HG03066 (cell line): ENCODE results near the gene FAM222A.
"Not testable (repeated sequence)": the region's sequence is repeated elsewhere in the genome, so short reads cannot be mapped to it uniquely, and the experiment has no call there.

Source experiments
- ATAC-seq: cut with Tn5 transposase; IDR thresholded peaks from one replicate; pipeline ENCODE4 v1.9.1; 2021; ENCODE audit warnings: low read depth; ENCODE audit not compliant: unreplicated experiment

FAM222A gene

DNA sequence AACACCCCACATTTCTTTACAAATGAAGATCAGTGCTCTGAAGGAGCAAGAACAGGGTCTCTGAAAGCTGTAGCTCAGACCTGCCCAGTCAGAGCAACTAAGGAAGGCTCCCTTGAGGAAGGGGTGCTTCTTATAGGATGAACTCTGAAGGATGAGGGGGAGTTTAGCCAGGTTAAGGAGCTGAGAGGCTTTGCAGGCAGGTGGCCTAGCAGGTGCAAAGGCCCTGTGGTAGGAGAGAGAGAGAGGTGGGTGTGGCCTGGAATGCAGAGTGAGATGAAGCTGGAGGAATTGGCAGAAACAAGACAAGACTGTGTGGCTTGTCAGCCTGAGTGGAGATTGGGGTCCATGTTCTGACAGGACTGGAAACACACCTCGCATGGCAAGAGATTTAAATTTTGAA lies 20.5 kb upstream of the FAM222A start:
- no peak for ATAC-seq

DNA sequence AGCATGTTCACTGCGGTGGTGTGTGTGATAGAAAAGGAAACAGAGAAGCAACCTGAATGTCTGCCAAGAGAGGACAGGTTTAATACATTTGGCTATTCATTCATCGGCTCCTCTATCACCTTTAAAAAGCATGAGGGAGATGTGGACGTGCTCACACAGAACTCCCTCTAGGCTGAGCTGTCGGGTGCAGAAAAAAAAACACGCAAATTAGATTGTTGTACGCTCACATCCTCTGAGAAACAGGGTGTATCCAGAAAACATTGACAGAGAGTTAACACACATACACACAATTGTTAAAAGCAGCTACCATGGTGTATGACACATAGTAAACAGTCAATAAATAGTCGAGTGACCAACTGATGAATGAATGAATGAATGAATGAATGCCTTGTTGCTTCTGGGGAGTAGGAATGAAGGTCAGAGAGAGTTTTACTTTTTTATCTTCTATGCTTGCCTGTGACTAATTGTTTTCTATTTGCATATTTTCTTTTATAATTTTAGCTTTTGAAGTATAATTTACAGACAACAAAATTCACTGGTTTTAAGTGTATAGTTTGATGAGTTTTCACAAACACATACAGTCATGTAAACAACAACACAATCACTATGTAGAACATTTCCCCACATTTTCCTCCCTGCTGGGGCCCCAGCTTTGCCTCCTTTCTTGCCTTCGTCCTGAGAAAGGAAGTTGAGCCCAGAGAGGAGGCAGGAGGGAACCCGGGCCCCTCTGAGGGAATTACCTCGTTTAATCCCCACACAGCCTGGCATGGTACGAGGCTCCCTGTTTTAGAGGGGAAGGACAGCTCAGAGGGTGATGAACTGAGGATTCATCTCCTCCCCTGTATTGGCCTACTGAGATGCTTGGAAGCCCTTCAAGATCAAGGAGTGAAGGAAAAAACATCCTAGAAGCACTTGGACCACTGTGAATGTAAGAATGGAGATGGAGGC lies 19.7 kb upstream of the FAM222A start:
- ATAC-seq, result no peak

DNA sequence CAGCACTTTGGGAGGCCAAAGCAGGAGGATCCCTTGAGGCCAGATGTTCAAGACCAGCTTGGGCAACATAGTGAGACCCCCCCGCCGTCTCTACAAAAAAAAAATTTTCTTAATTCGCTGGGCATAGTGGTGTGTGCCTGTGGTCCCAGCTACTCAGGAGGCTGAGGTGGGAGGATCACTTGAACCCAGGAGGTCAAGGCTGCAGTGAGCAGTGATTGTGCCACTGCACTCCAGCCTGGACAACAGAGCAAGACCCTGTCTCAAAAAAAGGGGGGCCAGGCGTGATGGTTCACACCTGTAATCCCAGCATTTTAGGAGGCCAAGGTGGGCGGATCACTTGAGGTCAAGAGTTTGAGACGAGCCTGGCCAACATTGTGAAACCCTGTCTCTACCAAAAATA lies 19.0 kb upstream of the FAM222A start:
- ATAC-seq, result not testable (repeated sequence)

DNA sequence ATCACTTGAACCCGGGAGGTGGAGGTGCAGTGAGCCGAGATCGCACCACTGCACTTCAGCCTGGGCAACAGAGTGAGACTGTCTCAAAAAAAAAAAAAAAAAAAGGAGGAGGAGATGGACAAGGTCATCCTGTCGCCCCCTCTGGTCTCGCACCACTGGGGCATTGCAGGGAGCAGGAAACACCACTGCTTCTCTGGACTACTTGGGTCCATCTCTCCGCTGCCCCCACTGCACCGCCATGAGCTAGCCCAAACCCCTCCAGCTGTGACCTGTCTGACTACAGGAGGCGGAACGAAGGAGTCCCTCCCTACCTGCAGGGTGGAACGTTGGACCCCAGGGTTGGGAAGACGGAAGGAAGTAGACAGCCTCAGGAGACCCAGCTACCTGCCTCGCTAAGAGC lies 18.2 kb upstream of the FAM222A start:
- no peak for ATAC-seq

DNA sequence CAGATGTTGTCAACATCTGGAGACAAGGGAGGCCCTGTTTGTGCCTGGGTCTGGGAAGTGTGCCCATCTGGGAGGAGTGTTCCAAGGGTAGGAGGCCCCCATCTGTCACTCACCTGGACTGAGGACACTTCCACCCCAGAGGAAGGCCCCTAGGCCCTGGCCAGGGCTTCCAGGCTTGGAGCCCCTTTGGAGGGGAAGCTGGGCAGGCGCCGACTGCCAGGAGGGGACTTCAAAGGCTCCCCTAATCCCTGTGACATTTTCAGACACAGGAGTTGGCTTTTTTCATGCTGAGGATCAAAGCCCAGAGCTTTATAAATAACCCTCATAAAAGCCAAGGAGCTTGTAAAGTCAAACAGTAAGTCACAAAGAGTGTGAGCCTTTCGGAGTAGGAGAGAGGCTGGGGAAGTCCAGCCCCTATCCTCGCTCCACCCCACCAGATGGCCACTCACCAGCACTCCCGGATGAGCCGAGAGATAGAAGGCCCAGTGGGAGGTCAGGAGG lies 17.6 kb upstream of the FAM222A start:
- ATAC-seq, result no peak

DNA sequence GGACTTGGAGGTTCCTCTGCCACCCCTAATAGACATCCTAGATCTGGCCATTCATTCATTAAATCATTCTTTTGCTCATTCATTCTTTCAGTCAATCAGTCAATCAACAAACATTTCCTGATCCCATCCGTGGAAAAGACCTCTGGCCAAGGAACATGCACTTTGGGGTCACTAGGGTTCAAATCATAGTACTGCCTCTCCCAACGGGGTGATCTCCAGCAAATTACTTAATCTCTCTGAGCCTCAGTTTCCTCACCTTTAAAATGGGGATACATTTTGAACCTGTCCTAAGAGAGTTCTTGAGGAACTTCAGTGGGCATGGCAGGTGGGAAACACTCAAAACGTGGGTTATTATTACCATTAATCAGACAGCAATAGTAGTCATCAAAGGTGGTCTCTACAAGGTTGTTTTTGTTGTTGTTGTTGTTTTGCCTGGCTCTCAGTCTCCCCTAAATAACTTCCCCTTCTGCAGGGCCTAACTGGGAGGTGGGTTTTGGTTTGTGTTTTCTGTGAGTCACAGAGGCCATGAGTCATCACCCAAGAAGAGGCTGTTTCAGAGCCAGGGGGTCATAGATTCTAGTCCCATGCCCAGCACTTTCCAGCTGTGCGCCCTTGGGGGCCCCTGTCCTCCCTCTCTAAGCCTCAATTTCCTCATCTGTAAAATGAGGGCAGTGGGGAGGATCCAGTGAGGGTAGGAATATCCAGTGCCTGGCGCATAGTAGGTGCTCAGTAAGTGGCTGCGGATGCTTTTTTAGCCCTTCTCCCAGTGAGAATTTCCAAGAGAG lies 16.9 kb upstream of the FAM222A start:
- ATAC-seq, result no peak

DNA sequence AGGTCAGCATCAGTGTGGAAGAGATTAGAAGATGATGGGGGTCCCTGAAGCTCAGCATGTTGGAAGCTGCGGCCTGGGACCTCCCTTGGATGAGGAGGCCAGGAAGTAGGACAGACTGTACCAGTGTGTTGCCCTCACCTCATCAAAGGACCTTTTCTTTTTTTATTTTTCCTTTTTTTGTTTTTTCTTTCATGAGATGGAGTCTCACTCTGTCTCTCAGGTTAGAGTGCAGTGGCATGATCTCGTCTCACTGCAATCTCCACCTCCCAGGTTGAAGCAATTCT lies 16.4 kb upstream of the FAM222A start:
- ATAC-seq, result no peak

DNA sequence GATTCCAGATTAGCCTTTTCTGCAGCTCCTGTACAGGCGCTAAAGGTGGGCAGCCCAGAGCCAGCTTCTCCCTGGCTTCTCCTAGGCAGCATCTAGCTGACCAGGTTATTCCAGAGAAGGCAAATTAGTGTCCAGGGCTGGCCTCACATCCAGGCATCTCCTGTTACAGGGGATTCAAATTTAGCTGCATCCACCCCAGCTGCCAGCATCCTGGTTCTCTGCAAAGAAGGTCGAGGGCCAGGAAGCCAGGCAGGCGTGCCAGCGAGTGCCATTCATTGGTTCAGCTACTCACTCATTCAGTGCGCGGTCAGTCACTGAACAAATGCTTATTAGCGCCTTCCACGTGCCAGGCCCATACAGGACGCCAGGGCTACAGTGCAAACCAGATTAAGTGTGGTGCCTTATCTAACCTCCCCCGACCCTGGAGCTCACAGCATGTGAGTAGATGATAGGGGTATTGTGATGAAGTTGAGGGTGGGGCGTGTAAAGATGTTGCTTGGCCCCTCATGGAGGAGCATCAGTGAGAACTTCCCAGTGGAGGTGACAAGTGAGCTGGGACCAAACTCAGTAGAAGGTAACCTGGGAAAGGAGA lies 15.7 kb upstream of the FAM222A start:
- no peak for ATAC-seq

DNA sequence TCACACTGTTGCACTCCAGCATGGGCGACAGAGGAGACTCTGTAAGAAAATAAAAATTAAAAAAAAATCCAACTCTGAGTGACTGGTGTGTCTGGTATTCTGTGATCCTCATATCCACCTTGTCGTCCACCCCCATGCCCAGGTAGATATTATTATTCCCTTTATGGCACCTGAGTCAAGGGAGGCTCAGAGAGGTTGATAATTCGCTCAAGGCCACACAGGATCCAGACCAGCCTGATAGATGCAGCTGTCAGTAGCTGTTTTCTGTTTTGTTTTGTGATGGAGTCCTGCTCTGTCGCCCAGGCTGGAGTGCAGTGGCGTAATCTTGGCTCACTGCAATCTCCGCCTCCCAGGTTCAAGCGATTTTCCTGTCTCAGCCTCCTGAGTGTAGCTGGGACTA lies 14.8 kb upstream of the FAM222A start:
- ATAC-seq, result no peak

DNA sequence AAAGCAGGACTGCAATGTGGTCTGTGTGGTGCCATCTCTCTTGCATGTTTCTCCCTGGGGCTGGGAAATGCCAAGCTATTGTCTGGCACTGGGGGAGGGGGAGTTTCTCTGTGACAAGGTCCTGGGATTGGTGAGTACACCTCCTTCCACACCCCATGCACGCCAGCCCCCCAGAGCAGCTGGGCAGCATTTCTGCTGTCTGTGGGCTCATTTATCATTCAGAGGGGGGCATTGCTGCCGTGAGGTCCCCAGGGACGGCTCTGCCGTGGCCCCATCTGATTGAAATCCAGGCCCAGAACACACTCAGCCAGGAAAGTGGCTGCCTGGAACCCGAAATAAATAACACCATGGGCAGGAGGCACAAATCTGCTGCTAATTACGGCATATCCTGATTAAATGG lies 12.6 kb upstream of the FAM222A start:
- ATAC-seq, result no peak

DNA sequence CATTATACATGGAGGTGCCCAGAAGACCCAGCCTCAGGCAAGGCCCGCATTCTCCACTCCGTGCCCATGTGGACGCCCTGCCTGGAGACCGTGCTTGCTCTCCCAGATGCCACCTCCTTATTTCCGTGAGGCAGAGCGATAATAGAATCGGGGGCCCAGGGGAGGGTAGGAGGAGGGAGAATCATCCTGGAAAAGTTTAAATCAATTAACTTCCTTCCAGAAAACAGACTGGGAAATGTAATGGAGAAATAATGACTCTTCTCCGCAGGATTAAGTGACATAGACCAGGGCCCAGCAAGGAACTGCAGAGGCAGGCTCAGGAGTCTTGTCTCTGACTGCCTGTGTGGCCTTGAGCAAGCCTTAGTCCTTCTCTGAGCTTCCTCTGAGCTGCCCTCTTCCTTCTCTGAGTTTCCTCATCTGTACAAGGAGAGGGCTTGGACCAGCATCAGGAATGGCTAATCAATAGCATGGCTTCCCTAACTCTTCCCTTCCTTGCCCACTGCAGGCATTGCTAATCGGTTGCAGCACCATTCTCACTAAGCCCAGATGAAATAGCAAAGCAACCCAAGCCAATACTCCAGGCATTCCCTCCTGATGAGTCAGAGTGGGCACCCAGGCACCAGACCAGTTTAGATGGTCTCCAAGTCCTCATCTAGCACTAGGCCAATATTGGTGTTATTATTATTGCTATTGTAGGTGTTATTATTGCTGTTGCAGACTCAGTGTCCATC lies 11.3 kb upstream of the FAM222A start:
- ATAC-seq, result no peak

DNA sequence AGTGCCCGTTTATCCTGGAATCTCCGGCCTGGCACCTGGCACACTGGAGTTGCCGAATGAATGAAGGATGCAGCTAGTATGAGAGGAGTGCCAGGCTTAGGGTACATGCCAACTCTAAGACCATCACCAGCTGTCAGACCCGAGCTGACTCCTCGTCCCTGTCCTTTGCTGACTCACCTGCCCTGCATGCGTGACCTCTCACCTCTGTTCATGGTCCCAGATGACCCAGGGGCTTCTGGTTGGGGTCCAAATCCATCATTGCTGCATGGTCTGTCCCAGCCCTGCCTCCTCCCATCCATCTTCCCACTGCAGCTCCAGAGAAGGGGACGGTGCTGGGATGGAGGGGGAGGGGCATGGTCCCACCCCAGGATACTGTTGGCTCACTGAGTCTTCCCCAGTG lies 9.9 kb upstream of the FAM222A start:
- no peak for ATAC-seq

DNA sequence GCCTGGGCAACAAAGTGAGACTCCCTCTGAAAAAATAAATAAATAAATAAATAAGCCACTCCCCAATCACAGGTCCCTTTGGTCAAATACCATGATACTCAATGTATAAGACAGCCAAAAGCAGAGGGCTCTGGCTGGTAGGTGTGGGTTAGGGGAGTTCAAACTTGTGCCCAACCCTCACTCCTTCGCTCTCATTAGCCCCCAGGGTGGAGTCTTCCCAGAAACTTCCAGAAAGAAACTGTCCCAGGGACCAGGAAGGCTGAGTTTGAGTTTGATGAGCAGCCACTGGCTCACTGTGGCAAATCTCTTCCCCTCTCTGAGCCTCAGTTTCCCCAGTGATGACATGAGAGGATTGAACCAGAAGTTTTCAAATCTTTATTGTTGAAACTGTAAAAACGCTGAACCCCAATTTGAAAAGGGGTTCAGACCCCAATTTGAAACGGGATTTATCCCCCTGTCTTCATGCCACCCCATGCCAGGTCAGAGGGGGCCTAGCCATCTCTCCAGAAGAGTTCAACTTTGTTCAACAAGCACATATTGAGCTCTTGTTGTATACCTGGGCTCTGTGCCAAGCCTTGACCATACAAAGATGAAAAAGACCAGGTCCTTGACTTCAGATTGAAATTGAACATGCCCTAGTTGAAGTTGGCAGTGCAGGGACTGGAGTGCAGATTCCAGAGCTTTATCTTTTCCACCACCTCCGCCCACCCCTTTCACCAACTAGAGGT lies 9.1 kb upstream of the FAM222A start:
- no peak for ATAC-seq

DNA sequence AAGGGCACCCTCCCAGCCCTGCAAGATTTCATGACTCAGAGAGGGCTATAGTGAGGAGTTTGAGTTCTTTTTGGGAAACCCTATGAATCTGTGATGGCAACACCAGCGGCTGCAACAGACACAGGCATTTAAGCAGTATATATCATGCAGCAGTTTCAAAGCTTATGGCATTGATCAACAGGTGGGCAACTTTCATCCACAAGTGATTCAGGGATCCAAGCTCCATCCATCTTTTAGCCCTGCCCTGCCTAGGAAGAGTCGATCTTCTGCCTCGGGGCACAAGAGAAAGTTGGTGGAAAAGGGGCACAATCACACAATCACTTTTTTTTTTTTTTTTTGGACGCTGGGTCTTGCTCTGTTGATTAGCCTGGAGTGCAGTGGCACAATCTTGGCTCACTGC lies 8.3 kb upstream of the FAM222A start:
- no peak for ATAC-seq

DNA sequence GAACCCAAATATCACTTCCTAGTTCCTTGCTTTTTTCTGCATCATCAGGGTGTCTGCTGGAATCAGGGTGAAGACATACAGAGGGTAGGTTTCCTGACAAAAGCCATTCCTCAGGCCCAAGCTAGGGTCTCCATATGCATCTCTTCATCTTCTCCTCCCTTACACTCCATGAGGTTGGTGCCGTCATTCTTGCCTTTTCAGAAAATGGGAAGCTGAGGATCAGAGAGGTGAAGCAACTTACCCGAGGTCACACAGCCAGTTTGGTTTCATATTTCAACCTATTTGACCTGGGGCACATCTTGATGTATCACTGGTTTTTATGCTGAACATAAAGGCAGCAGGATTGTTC lies 7.3 kb upstream of the FAM222A start:
- no peak for ATAC-seq

DNA sequence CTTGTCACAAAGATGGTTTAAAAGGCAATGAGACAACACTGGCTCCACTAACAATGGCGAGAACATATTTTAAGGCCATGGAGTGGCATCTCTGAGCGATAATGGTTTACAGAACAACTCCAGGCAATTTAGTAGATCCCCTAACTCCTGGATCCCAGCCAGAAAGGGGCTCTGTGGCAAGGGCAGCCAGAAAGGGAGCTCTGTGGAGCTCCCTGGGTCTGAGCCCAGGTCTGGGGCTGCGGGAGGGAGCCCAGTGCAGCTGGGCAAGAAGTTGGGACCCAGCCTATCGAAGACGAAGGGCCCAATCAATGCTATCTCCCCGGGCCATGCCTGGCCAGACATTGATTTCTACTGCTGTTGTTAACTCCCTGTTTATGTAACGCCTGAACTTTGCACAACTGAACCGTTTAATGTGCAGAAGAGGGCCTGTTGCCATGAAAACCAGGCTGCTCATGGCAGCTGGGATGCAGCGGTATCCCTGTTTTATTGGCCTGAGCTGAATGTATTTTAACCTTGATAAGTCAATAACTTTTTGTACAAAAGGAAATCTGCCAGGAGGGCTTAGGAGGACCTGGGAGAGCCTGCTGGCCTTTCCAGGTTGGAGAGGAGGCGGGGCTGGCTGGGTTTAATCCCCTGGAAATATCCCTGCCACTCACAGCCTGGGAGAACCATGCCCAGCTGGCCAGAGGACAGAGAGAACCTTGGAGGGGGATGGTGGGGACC lies 6.7 kb upstream of the FAM222A start:
- no peak for ATAC-seq

DNA sequence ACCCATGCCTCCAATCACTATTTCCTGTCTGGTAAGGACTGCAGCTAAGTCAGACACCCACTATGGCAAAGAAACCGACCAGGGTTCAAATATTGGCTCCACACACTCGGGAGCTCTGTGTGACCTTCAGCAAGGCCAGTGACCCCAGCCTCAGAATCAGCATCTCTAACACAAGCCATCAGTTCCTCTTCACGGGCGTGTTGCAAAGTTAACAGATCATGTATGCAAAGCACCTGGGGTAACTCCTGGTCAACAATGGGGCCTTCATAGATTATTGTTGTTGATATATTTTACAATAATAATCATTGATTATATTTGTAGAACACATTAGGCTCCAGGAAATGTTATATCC lies 6.2 kb upstream of the FAM222A start:
- no peak for ATAC-seq

DNA sequence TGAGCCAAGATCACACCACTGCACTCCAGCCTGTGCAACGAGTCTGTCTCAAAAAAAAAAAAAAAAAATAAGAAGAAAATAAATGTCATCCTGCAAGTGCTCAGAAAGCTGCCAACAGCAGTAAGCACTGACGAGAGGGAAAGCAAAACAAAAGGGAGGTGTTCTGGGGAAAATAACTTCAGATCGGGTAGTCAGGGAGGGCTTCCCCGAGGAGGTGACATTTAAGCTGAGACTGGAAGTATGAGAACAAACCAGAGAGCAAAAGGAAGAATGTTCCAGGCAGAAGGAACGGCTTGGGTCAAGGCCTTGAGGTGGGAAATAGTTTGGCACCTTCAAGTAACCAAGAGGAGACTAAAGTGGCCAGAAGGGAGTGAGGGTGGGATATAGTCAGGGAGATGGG lies 4.7 kb upstream of the FAM222A start:
- ATAC-seq, result no peak

DNA sequence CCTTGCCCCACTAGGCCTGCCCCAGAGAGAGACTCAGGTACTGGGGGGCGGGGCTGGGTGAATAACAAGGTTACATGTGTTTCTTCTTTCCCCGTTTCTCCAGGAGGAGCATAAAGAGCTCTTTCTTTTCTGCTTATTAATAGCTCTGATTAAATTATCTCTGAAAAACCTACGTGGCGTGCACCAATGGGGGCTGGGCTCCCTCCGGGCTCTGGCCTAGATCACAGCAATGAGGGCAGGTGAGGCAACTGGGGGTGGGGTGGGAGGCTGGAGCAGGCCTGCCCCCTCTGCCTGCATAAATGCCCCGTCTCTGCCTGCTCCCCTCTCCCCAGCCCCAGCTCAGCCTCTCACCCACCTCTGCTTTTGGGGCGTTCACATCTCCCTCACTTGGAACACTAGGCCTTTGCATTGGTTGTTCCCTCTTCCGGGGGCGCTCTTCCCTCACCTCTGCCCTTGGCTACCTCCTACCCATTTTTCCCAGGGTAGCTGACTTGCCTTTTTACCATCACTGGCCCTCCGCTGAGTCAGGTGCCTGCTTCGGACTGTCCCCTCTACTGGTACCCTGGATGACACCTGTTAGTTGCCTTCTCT lies 4.1 kb upstream of the FAM222A start:
- no peak for ATAC-seq
